H1 (cell line): ENCODE results near the gene MAPK13. TPM values are rescaled to one million over a fixed set of nuclear protein-coding genes. Genes with fewer than 3 reads are reported as not detected.

Experiments used
- HDAC2 ChIP-seq, 2 experiments: fragments of 300-600 bp in 1 of 2; sonication (generic) in 1 of 2; IDR thresholded peaks; 2 replicates each; pipeline ENCODE4 v1.6.1; 2011 to 2012; ENCODE audit warnings: low read depth in 2 of 2, low read length in 2 of 2, mild to moderate bottlenecking in 2 of 2, moderate library complexity in 2 of 2, borderline replicate concordance in 1 of 2, inconsistent platforms in 1 of 2
- HDAC6 ChIP-seq: IDR thresholded peaks from one replicate; pipeline ENCODE4 v1.7.1; 2012; ENCODE audit warnings: low read depth, mild to moderate bottlenecking, inconsistent platforms, low read length, moderate library complexity
- KDM1A ChIP-seq: fragments of 200-600, 300-600 bp; sonication (generic); IDR thresholded peaks from 2 replicates; pipeline ENCODE4 v1.7.1; 2016; ENCODE audit warnings: mild to moderate bottlenecking, low read length, borderline replicate concordance
- MAFK ChIP-seq: IDR thresholded peaks from 2 replicates; pipeline ENCODE4 v1.6.1; 2012; ENCODE audit warnings: low read depth, mild to moderate bottlenecking, improper control_type of control experiment, low read length
- SAP30 ChIP-seq: fragments of 300-600 bp; sonication (generic); IDR thresholded peaks from 2 replicates; pipeline ENCODE4 v1.7.1; 2012; ENCODE audit warnings: low read length, moderate library complexity, mild to moderate bottlenecking, inconsistent platforms; ENCODE audit not compliant: insufficient read depth, insufficient replicate concordance
- polyA plus RNA-seq, 7 experiments: library from polyadenylated mRNA; depleted of rRNA in 3 of 7; stranded (reverse) in 5 of 7; unstranded in 2 of 7; fragments of >200 nt in 5 of 7; fragments of 200-250 nt in 2 of 7; gene quantifications; 1 replicate in 5 of 7; 2 replicates in 1 of 7; 4 replicates in 1 of 7; pipeline versions ENCODE4 v1.2.1 to v1.2.3, GENCODE V29; 2011 to 2013; ENCODE audit warnings: missing spikeins in 2 of 7, mixed read lengths in 2 of 7
- total RNA-seq: library from RNA; stranded (reverse); fragmentation: NEBNext Ultra II Directional; extraction: Animal tissue kit (Norgen Biotek cat#: 25700); gene quantifications from 2 replicates; pipeline ENCODE4 v1.2.1, GENCODE V29; 2021
- TF ChIP-seq, protein P1 (sequence below): IDR thresholded peaks from 2 replicates; pipeline ENCODE4 v1.6.1; 2012; ENCODE audit warnings: low read length, inconsistent platforms
- TF ChIP-seq, protein P2 (sequence below): IDR thresholded peaks from 2 replicates; pipeline ENCODE4 v1.6.1; 2012; ENCODE audit warnings: inconsistent platforms

Gene MAPK13
- total and polyA plus RNA-seq, 2 of the 8 experiments (the other 6 are each of a cell fraction or from before 2014, with no cell fraction given): 10.1 to 14.1 TPM

GRCh38 chr6:36098920-36099647 is 31.2 kb upstream of the MAPK13 start (continued):
- TF ChIP-seq, protein P1, sequence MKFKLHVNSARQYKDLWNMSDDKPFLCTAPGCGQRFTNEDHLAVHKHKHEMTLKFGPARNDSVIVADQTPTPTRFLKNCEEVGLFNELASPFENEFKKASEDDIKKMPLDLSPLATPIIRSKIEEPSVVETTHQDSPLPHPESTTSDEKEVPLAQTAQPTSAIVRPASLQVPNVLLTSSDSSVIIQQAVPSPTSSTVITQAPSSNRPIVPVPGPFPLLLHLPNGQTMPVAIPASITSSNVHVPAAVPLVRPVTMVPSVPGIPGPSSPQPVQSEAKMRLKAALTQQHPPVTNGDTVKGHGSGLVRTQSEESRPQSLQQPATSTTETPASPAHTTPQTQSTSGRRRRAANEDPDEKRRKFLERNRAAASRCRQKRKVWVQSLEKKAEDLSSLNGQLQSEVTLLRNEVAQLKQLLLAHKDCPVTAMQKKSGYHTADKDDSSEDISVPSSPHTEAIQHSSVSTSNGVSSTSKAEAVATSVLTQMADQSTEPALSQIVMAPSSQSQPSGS: no peak
- TF ChIP-seq, protein P2, sequence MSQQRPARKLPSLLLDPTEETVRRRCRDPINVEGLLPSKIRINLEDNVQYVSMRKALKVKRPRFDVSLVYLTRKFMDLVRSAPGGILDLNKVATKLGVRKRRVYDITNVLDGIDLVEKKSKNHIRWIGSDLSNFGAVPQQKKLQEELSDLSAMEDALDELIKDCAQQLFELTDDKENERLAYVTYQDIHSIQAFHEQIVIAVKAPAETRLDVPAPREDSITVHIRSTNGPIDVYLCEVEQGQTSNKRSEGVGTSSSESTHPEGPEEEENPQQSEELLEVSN: peak; percentile 72
- TF ChIP-seq SAP30: no peak
- TF ChIP-seq KDM1A: no peak
- no peak for TF ChIP-seq HDAC6
- no peak for TF ChIP-seq HDAC2 (IDR thresholded peaks at IDR 0.05; ENCODE audit: borderline replicate concordance in 1 of 2, low read depth in 2 of 2, low read length in 2 of 2)
- no peak for TF ChIP-seq MAFK
